Omental fat pad (tissue), 4 donors: ENCODE data around the gene KCNIP1. TPM values are rescaled to one million over a fixed set of nuclear protein-coding genes. Genes with fewer than 3 reads are reported as not detected.

ENCODE experiments used
- ATAC-seq: fragments of 150-250 bp; one replicate; pipeline ENCODE4 v1.9.1; 2016; ENCODE audit warnings: mild to moderate bottlenecking, moderate library complexity; ENCODE audit not compliant: low FRiP score
- DNase-seq: peaks from one replicate; pipeline ENCODE4 v3.0.0-alpha.2; 2019; ENCODE audit warnings: low spot score
- CTCF ChIP-seq, 3 donors: fragments of 450-650 bp; IDR thresholded peaks; one replicate each; pipeline ENCODE4 v1.5.1; 2016 to 2017; ENCODE audit warnings: antibody characterized with exemption in 3 of 3, mild to moderate bottlenecking in 3 of 3, moderate library complexity in 2 of 3
- total RNA-seq, 4 donors: library from RNA; depleted of rRNA; stranded (reverse); fragments of >200 nt; gene quantifications; one replicate each; pipeline ENCODE4 v1.1.0, GENCODE V29; 2016

The KCNIP1 gene
- total RNA-seq, 4 donors from 2014 or later = 0.25 TPM; not detected in 3

- no peak for TF ChIP-seq CTCF (IDR thresholded peaks at IDR 0.05)
- ATAC-seq (no peak), DNase-seq (no peak)
Measured at GRCh38 chr5:170475294-170476000, 28.4 kb upstream of the KCNIP1 start.

- DNase-seq = no peak
- no peak for ATAC-seq
- no peak for TF ChIP-seq CTCF (IDR thresholded peaks at IDR 0.05)
Measured at GRCh38 chr5:170476704-170477103, 27.1 kb upstream of the KCNIP1 start.

- no peak for TF ChIP-seq CTCF (IDR thresholded peaks at IDR 0.05)
- ATAC-seq = no peak
- DNase-seq = no peak
Measured at GRCh38 chr5:170477906-170478305, 25.9 kb upstream of the KCNIP1 start.

GRCh38 chr5:170478306-170478705 is 25.5 kb upstream of the KCNIP1 start:
- ATAC-seq (no peak), DNase-seq (no peak)
- TF ChIP-seq CTCF (IDR thresholded peaks at IDR 0.05) = no peak

GRCh38 chr5:170479484-170479883 is 24.3 kb upstream of the KCNIP1 start:
- DNase-seq = no peak
- ATAC-seq = no peak

GRCh38 chr5:170480260-170480659 is 23.6 kb upstream of the KCNIP1 start:
- no peak for DNase-seq
- TF ChIP-seq CTCF (IDR thresholded peaks at IDR 0.05) = no peak
- no peak for ATAC-seq

More at GRCh38 chr5:170479484-170479883, 24.3 kb upstream of the KCNIP1 start:
- TF ChIP-seq CTCF (IDR thresholded peaks at IDR 0.05) = no peak

GRCh38 chr5:170481849-170482248 is 22.0 kb upstream of the KCNIP1 start:
- ATAC-seq = no peak
- TF ChIP-seq CTCF (IDR thresholded peaks at IDR 0.05) = no peak

More at GRCh38 chr5:170481849-170482248, 22.0 kb upstream of the KCNIP1 start:
- DNase-seq = no peak
